ENCODE data around the gene RFC4. TPM values are rescaled to one million over a fixed set of nuclear protein-coding genes. Genes with fewer than 3 reads are reported as not detected.
A peak's percentile ranks its signal among the peaks of the same experiment; 100 is the strongest.

The RFC4 gene
- total and polyA plus RNA-seq, 4 experiments from 2014 or later: 18.4 to 24.6 (median 20.2) TPM

- Histone ChIP-seq H3K9me3 (ENCODE audit: control insufficient read depth in 1 of 2, low read length in 2 of 2) (no peaks in the 10 kb centered on the region), H3K4me1 (ENCODE audit: insufficient read depth, low read length) (peaks cover 46% of the 10 kb centered on the region), H3K27ac (ENCODE audit: low read depth, low read length) (no peak overlapping the region), H3K4me3 (ENCODE audit: low read length in 2 of 2) (no peak overlapping the region), H3K27me3 (ENCODE audit: insufficient read depth, low read length) (no peaks in the 10 kb centered on the region), H3K36me3 (ENCODE audit: insufficient read depth, low read length) (peaks cover 7% of the 10 kb centered on the region)
- CTCF ChIA-PET (ENCODE audit: partially characterized antibody): interaction anchor here (0.8 to 0.9 kb wide), 2 partner anchors 12 to 337 kb away, joined by 3 read pairs; partner anchors contain the start of gene RPL39L
- H3K4me3 Mint-ChIP-seq: no peak overlapping the region
- H3K27ac Mint-ChIP-seq: peak overlapping the region in 1 of 7 donors; percentile 60
- POLR2A ChIA-PET (ENCODE audit: partially characterized antibody): interaction anchor here (2.4 kb wide), 1 partner anchor 18 kb away, joined by 30 read pairs; the partner anchor contains the start of gene EIF4A2
- no peak for DNase-seq
- H3K36me3 Mint-ChIP-seq: peaks cover 20 to 33% of the 10 kb centered on the region in 2 donors
- peaks cover 22 to 53% (median 32%) of the 10 kb centered on the region in 4 donors for H3K4me1 Mint-ChIP-seq
- H3K9me3 Mint-ChIP-seq: no peaks in the 10 kb centered on the region
- H3K27me3 Mint-ChIP-seq: no peaks in the 10 kb centered on the region
- intact Hi-C loops (cut with micrococcal nuclease): no loop called here
Observed at GRCh38 chr3:186802701-186803100, 3.6 kb downstream of the RFC4 start.

- POLR2A ChIA-PET (ENCODE audit: partially characterized antibody): interaction anchor here (1.5 to 6.5 kb wide), 3 partner anchors 10 to 16 kb away, joined by 9 to 66 read pairs (median 10); partner anchors contain the start of gene EIF4A2
- no peaks in the 10 kb centered on the region for H3K9me3 Mint-ChIP-seq
- peak overlapping the region in 2 of 7 donors; percentile 3 to 60 for H3K27ac Mint-ChIP-seq
- peaks cover 11 to 30% (median 20%) of the 10 kb centered on the region in 4 donors for H3K4me1 Mint-ChIP-seq
- CTCF ChIA-PET (ENCODE audit: partially characterized antibody): interaction anchor here (3.4 kb wide), 1 partner anchor 16 kb away, joined by 13 read pairs; the partner anchor contains the start of gene EIF4A2
- H3K4me3 ChIP-seq (ENCODE audit: low read length in 2 of 2): no peak overlapping the region
- intact Hi-C loops (cut with micrococcal nuclease): no loop called here
- no peaks in the 10 kb centered on the region for H3K9me3 ChIP-seq (ENCODE audit: control insufficient read depth in 1 of 2, low read length in 2 of 2)
- H3K36me3 Mint-ChIP-seq: peaks cover 25 to 39% of the 10 kb centered on the region in 2 donors
- no peaks in the 10 kb centered on the region for H3K27me3 Mint-ChIP-seq
- no peak overlapping the region for H3K4me3 Mint-ChIP-seq
- no peak for DNase-seq
- no peaks in the 10 kb centered on the region for H3K27me3 ChIP-seq (ENCODE audit: insufficient read depth, low read length)
- H3K4me1 ChIP-seq (ENCODE audit: insufficient read depth, low read length): peaks cover 31% of the 10 kb centered on the region
- no peak overlapping the region for H3K27ac ChIP-seq (ENCODE audit: low read depth, low read length)
- peaks cover 14% of the 10 kb centered on the region for H3K36me3 ChIP-seq (ENCODE audit: insufficient read depth, low read length)
Observed at GRCh38 chr3:186800285-186800684, 6.0 kb downstream of the RFC4 start.

GRCh38 chr3:186798239-186798874, 7.9 kb downstream of the RFC4 start:
- intact Hi-C loops (cut with micrococcal nuclease): no loop called here

GRCh38 chr3:186790261-186790981, 15.9 kb downstream of the RFC4 start:
- intact Hi-C loops (cut with micrococcal nuclease): no loop called here
- no peak overlapping the region for H3K4me3 ChIP-seq (ENCODE audit: low read length in 2 of 2)
- peaks cover 60 to 87% of the 10 kb centered on the region in 2 donors for H3K36me3 Mint-ChIP-seq
- H3K9me3 ChIP-seq (ENCODE audit: control insufficient read depth in 1 of 2, low read length in 2 of 2): no peaks in the 10 kb centered on the region
- CTCF ChIA-PET (ENCODE audit: partially characterized antibody): no interaction called here
- no peaks in the 10 kb centered on the region for H3K27me3 ChIP-seq (ENCODE audit: insufficient read depth, low read length)
- POLR2A ChIA-PET (ENCODE audit: partially characterized antibody): interaction anchor here (0.6 to 4.6 kb wide), 10 partner anchors 9 to 349 kb away, joined by 3 to 45 read pairs (median 4); partner anchors contain the start of genes RFC4 and RPL39L
- H3K27ac Mint-ChIP-seq: peak overlapping the region; percentile 33 to 97 (median 72)
- no peak overlapping the region for H3K27ac ChIP-seq (ENCODE audit: low read depth, low read length)
- no peaks in the 10 kb centered on the region for H3K27me3 Mint-ChIP-seq
- H3K4me1 Mint-ChIP-seq: peaks cover 35 to 45% (median 42%) of the 10 kb centered on the region in 4 donors
- no peak overlapping the region for H3K4me3 Mint-ChIP-seq
- peaks cover 53% of the 10 kb centered on the region for H3K36me3 ChIP-seq (ENCODE audit: insufficient read depth, low read length)
- peaks cover 0 to 7% (median 0%) of the 10 kb centered on the region in 8 donors for H3K9me3 Mint-ChIP-seq
- H3K4me1 ChIP-seq (ENCODE audit: insufficient read depth, low read length): peaks cover 43% of the 10 kb centered on the region
- DNase-seq: peak in 2 of 5 donors; percentile 8 to 23

More at GRCh38 chr3:186798239-186798874, 7.9 kb downstream of the RFC4 start:
- ChIA-PET CTCF (ENCODE audit: partially characterized antibody) (interaction anchor here (1.5 to 3.4 kb wide), 5 partner anchors 14 to 185 kb away, joined by 3 to 13 read pairs (median 5); partner anchors contain the start of genes AHSG and EIF4A2), POLR2A (ENCODE audit: partially characterized antibody) (interaction anchor here (0.9 to 6.5 kb wide), 3 partner anchors 11 to 861 kb away, joined by 5 to 66 read pairs (median 7); partner anchors contain the start of genes EIF4A2 and TRA2B)
- Mint-ChIP-seq H3K27me3 (no peaks in the 10 kb centered on the region), H3K4me1 (peaks cover 11 to 20% (median 15%) of the 10 kb centered on the region in 4 donors), H3K36me3 (peaks cover 32 to 50% of the 10 kb centered on the region in 2 donors), H3K27ac (peak overlapping the region in 4 of 7 donors; percentile 2 to 19 (median 7)), H3K9me3 (no peaks in the 10 kb centered on the region), H3K4me3 (no peak overlapping the region)
- H3K4me1 ChIP-seq (ENCODE audit: insufficient read depth, low read length): peaks cover 27% of the 10 kb centered on the region
- no peak overlapping the region for H3K27ac ChIP-seq (ENCODE audit: low read depth, low read length)
- H3K36me3 ChIP-seq (ENCODE audit: insufficient read depth, low read length): peaks cover 14% of the 10 kb centered on the region
- H3K4me3 ChIP-seq (ENCODE audit: low read length in 2 of 2): no peak overlapping the region
- no peak for DNase-seq
- H3K9me3 ChIP-seq (ENCODE audit: control insufficient read depth in 1 of 2, low read length in 2 of 2): no peaks in the 10 kb centered on the region
- no peaks in the 10 kb centered on the region for H3K27me3 ChIP-seq (ENCODE audit: insufficient read depth, low read length)

GRCh38 chr3:186789554-186790260, 16.6 kb downstream of the RFC4 start:
- CTCF ChIA-PET (ENCODE audit: partially characterized antibody): no interaction called here
- peak in 3 of 5 donors; percentile 5 to 13 (median 8) for DNase-seq
- H3K4me3 ChIP-seq (ENCODE audit: low read length in 2 of 2): no peak overlapping the region
- POLR2A ChIA-PET (ENCODE audit: partially characterized antibody): interaction anchor here (0.6 to 4.6 kb wide), 10 partner anchors 9 to 350 kb away, joined by 3 to 45 read pairs (median 4); partner anchors contain the start of genes RFC4 and RPL39L
- H3K9me3 ChIP-seq (ENCODE audit: control insufficient read depth in 1 of 2, low read length in 2 of 2): no peaks in the 10 kb centered on the region
- Mint-ChIP-seq H3K36me3 (peaks cover 67 to 90% of the 10 kb centered on the region in 2 donors), H3K4me3 (peak overlapping the region in 2 of 8 donors; percentile 16 to 67), H3K9me3 (peaks cover 0 to 8% (median 0%) of the 10 kb centered on the region in 8 donors), H3K4me1 (peaks cover 40 to 52% (median 48%) of the 10 kb centered on the region in 4 donors), H3K27me3 (no peaks in the 10 kb centered on the region), H3K27ac (peak overlapping the region in 6 of 7 donors; percentile 68 to 97 (median 80))
- H3K27me3 ChIP-seq (ENCODE audit: insufficient read depth, low read length): no peaks in the 10 kb centered on the region
- H3K4me1 ChIP-seq (ENCODE audit: insufficient read depth, low read length): peaks cover 50% of the 10 kb centered on the region
- H3K27ac ChIP-seq (ENCODE audit: low read depth, low read length): no peak overlapping the region
- H3K36me3 ChIP-seq (ENCODE audit: insufficient read depth, low read length): peaks cover 60% of the 10 kb centered on the region
- intact Hi-C loops (cut with micrococcal nuclease): loop anchor here (1.0 to 5.0 kb wide), 2 partner anchors 10 to 343 kb away; no protein-coding TSS in a partner anchor

GRCh38 chr3:186788482-186789370, 17.6 kb downstream of the RFC4 start:
- CTCF ChIA-PET (ENCODE audit: partially characterized antibody): no interaction called here
- Histone ChIP-seq H3K4me3 (ENCODE audit: low read length in 2 of 2) (no peak overlapping the region), H3K9me3 (ENCODE audit: control insufficient read depth in 1 of 2, low read length in 2 of 2) (no peaks in the 10 kb centered on the region), H3K4me1 (ENCODE audit: insufficient read depth, low read length) (peaks cover 53% of the 10 kb centered on the region), H3K27ac (ENCODE audit: low read depth, low read length) (peak overlapping the region; percentile 98), H3K36me3 (ENCODE audit: insufficient read depth, low read length) (peaks cover 66% of the 10 kb centered on the region), H3K27me3 (ENCODE audit: insufficient read depth, low read length) (no peaks in the 10 kb centered on the region)
- peak overlapping the region; percentile 71 to 100 (median 82) for H3K27ac Mint-ChIP-seq
- peaks cover 0 to 16% (median 0%) of the 10 kb centered on the region in 8 donors for H3K9me3 Mint-ChIP-seq
- POLR2A ChIA-PET (ENCODE audit: partially characterized antibody): interaction anchor here (1.0 to 4.6 kb wide), 10 partner anchors 9 to 351 kb away, joined by 3 to 45 read pairs (median 6); partner anchors contain the start of genes DNAJB11, RFC4 and RPL39L
- no peaks in the 10 kb centered on the region for H3K27me3 Mint-ChIP-seq
- peaks cover 46 to 62% (median 54%) of the 10 kb centered on the region in 4 donors for H3K4me1 Mint-ChIP-seq
- intact Hi-C loops (cut with micrococcal nuclease): loop anchor here (1.0 to 5.0 kb wide), 2 partner anchors 11 to 344 kb away; no protein-coding TSS in a partner anchor
- DNase-seq: peak in 4 of 5 donors; percentile 11 to 19 (median 12)
- peaks cover 69 to 92% of the 10 kb centered on the region in 2 donors for H3K36me3 Mint-ChIP-seq
- H3K4me3 Mint-ChIP-seq: peak overlapping the region in 7 of 8 donors; percentile 27 to 100 (median 72)
